ENCODE data around the gene BBIP1. TPM values are rescaled to one million over a fixed set of nuclear protein-coding genes. Genes with fewer than 3 reads are reported as not detected.
A peak's percentile ranks its signal among the peaks of the same experiment; 100 is the strongest.

BBIP1 gene
- total and polyA plus RNA-seq, 9 of the 15 experiments (the other 6 are each of a cell fraction or from before 2014, with no cell fraction given): 5.2 to 31.0 (median 19.4) TPM

DNA sequence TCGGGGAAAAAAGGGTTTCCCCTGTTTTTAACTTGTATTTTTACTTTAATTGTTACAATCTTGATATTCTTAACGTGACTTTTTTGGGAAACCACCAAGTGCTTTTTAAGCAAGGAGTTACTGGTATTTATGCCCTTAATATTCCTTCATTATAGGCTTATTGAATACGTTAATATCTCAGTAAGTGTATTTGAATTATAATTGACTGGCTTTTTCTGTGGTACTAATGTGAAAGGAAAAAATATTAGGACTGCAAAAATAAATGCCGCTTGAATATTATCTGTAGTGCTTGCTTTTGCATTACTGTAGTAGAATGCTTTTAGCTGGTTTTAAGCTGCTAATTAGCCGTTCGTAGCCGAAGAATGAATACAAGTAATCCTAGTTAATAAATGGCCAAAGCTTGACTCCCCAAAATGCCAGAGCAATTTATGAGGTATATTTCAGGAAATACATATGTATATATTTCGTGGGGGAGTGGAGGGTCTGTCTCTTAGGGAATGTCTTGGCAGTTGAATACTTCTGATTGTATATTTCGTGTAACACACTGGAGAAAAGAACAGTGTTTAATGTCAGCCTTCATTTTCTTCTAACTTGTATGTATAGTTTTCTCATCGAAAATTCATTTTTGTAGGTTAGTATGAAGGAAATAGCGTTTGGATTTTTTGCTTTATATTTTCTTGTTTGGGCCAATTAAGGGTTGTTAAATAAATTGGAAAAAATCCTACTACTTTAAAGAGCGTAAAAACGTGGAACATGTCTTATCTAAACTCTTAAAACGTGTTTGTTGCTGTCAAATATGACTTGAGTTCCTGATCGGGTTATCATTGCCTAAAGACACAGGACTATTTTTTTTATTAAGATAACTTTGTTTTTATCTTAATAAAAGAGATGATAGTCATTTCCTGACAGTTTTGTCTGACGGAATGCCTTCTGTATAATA lies 45.7 kb downstream of the BBIP1 start (continued):
- TF ChIP-seq NFXL1 (CRISPR knock-in tag; IDR thresholded peaks at IDR 0.05) (no peak), MTA1 (IDR thresholded peaks at IDR 0.05; ENCODE audit: borderline replicate concordance) (no peak), MED1 (CRISPR knock-in tag; IDR thresholded peaks at IDR 0.05; ENCODE audit: borderline replicate concordance) (no peak), KHSRP (IDR thresholded peaks at IDR 0.05) (no peak), FUS (optimal IDR thresholded peaks at IDR 0.05; ENCODE audit: low read depth, low read length) (no peak), ZNF436 (CRISPR knock-in tag; IDR thresholded peaks at IDR 0.05) (no peak), CHD1 (IDR thresholded peaks at IDR 0.05; ENCODE audit: low read length) (peak; percentile 58), HDAC1 (IDR thresholded peaks at IDR 0.05) (0 out of 4 replicates have a peak, but pooled peaks of 1 of the 2 experiments have one; percentile 36), HDAC3 (IDR thresholded peaks at IDR 0.05; ENCODE audit: borderline replicate concordance, partially characterized antibody) (peak; percentile 14), ZNF408 (CRISPR knock-in tag; IDR thresholded peaks at IDR 0.05; ENCODE audit: low read depth) (no peak), ATF1 (CRISPR knock-in tag; IDR thresholded peaks at IDR 0.05) (no peak), ATF1 (tag; IDR thresholded peaks at IDR 0.05) (peak; percentile 60), MAFG (tag; conservative IDR thresholded peaks at IDR 0.05) (no peak), ZNF347 (CRISPR knock-in tag; IDR thresholded peaks at IDR 0.05; ENCODE audit: low read depth) (no peak), ZC3H11A (IDR thresholded peaks at IDR 0.05; ENCODE audit: low read depth, low read length) (no peak)
- TF ChIP-seq, protein P1, sequence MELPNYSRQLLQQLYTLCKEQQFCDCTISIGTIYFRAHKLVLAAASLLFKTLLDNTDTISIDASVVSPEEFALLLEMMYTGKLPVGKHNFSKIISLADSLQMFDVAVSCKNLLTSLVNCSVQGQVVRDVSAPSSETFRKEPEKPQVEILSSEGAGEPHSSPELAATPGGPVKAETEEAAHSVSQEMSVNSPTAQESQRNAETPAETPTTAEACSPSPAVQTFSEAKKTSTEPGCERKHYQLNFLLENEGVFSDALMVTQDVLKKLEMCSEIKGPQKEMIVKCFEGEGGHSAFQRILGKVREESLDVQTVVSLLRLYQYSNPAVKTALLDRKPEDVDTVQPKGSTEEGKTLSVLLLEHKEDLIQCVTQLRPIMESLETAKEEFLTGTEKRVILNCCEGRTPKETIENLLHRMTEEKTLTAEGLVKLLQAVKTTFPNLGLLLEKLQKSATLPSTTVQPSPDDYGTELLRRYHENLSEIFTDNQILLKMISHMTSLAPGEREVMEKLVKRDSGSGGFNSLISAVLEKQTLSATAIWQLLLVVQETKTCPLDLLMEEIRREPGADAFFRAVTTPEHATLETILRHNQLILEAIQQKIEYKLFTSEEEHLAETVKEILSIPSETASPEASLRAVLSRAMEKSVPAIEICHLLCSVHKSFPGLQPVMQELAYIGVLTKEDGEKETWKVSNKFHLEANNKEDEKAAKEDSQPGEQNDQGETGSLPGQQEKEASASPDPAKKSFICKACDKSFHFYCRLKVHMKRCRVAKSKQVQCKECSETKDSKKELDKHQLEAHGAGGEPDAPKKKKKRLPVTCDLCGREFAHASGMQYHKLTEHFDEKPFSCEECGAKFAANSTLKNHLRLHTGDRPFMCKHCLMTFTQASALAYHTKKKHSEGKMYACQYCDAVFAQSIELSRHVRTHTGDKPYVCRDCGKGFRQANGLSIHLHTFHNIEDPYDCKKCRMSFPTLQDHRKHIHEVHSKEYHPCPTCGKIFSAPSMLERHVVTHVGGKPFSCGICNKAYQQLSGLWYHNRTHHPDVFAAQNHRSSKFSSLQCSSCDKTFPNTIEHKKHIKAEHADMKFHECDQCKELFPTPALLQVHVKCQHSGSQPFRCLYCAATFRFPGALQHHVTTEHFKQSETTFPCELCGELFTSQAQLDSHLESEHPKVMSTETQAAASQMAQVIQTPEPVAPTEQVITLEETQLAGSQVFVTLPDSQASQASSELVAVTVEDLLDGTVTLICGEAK (IDR thresholded peaks at IDR 0.05): no peak
- TF ChIP-seq, protein P1 (CRISPR knock-in tag; IDR thresholded peaks at IDR 0.05): no peak

Measured in K562 (cell line).